ENCODE measurements around the gene TTC19.
"Not testable (repeated sequence)": the region's sequence is repeated elsewhere in the genome, so short reads cannot be mapped to it uniquely, and the experiment has no call there.

TTC19 gene

GRCh38 chr17:15971098-15971678 lies 28.4 kb upstream of the TTC19 start:
- DNase-seq = no peak
- in situ Hi-C loops (cut with HindIII; ENCODE audit: low pct_ligation_motif_present, low pct_unique_long_range_greater_than_20kb, low sequenced_read_pairs) = no loop called here

- in situ Hi-C loops (cut with HindIII; ENCODE audit: low pct_ligation_motif_present, low pct_unique_long_range_greater_than_20kb, low sequenced_read_pairs) = no loop called here
- DNase-seq = no peak
Measured at GRCh38 chr17:15971882-15972281, 27.7 kb upstream of the TTC19 start.

DNA sequence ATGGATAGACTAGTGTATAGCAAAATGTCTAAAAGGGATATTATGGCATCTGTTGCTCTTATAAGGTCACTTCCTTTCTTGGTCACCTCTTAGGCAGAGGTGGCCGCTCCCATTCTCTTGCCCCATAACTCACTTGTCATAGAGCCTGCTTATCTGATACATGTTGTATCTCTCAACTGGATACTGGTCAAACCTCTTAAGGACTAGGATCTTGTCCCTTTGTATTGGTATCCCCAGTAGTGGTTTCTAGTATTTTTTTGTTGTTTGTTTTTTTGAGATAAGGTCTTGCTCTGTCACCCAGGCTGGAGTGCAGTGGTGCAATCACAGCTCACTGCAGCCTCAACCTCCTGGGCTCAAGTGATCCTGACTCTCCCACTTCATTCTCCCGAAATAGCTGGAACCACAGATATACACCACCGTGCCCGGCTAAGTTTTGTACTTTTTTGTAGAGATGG lies 27.1 kb upstream of the TTC19 start:
- in situ Hi-C loops (cut with HindIII; ENCODE audit: low pct_ligation_motif_present, low pct_unique_long_range_greater_than_20kb, low sequenced_read_pairs) = no loop called here
- no peak for DNase-seq

GRCh38 chr17:15973016-15973415 lies 26.6 kb upstream of the TTC19 start:
- no peak for DNase-seq
- in situ Hi-C loops (cut with HindIII; ENCODE audit: low pct_ligation_motif_present, low pct_unique_long_range_greater_than_20kb, low sequenced_read_pairs) = no loop called here

GRCh38 chr17:15973834-15974233 lies 25.8 kb upstream of the TTC19 start:
- in situ Hi-C loops (cut with HindIII; ENCODE audit: low pct_ligation_motif_present, low pct_unique_long_range_greater_than_20kb, low sequenced_read_pairs) = no loop called here
- no peak for DNase-seq

DNA sequence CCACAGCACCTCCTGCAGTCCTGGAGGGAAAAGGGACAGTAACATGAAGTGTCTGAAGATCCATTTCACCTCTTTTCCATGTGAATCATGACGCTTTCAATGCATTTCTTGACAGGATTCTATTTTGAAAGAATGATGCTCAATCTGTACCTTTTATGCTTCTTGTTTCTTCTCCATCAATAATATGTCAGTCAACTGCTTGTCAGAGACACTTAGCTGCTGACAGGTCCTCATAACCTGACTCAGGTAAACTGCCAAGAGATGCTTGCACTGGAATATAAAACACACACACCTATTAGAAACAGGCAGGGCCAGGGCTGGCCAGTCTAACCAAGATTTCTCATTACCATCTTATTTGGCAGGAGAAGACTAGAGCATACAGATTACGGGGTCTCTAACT lies 21.7 kb upstream of the TTC19 start:
- DNase-seq = no peak
- in situ Hi-C loops (cut with HindIII; ENCODE audit: low pct_ligation_motif_present, low pct_unique_long_range_greater_than_20kb, low sequenced_read_pairs) = no loop called here

DNA sequence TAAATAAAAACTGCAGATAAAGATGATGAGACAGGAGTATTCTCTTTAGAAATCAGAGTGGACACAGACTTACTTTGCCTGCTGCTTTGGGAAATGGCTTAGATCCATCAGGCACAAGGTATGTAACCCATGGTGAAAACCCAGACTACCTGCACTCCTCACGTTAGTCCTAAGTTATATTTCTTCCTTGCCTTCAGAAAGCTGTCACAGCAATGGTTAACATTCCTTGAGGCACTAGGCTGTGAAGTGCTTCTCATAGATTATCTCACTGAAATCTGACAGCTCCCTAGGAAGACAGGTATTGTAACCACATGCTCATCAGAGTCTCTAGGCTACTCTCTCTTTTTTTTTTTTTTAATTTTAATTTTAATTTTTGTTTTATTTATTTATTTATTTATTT lies 21.0 kb upstream of the TTC19 start:
- DNase-seq = no peak
- in situ Hi-C loops (cut with HindIII; ENCODE audit: low pct_ligation_motif_present, low pct_unique_long_range_greater_than_20kb, low sequenced_read_pairs) = no loop called here

- DNase-seq; in situ Hi-C loops (cut with HindIII; ENCODE audit: low pct_ligation_motif_present, low pct_unique_long_range_greater_than_20kb, low sequenced_read_pairs): not testable (repeated sequence)
Measured at GRCh38 chr17:15979013-15979412, 20.6 kb upstream of the TTC19 start.

DNA sequence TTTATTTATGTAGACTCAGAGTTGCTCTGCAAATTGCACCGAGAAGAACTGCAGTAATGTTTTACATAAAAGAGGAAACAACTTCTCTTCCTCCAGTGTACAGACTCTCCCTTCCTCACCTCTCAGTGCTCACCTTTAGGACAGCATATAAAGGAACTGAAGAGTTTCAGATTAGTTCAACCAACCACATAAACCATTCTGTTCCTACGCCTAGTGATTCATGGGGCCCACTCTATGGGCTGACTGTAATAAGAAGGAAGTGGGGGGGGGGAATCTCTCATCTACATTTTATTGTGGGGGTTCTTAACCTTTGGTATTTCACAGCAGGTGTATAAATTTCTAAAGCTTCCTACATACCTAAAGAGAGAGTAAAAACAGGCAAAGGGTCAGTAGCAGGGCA lies 18.4 kb upstream of the TTC19 start:
- in situ Hi-C loops (cut with HindIII; ENCODE audit: low pct_ligation_motif_present, low pct_unique_long_range_greater_than_20kb, low sequenced_read_pairs) = no loop called here
- DNase-seq = no peak

DNA sequence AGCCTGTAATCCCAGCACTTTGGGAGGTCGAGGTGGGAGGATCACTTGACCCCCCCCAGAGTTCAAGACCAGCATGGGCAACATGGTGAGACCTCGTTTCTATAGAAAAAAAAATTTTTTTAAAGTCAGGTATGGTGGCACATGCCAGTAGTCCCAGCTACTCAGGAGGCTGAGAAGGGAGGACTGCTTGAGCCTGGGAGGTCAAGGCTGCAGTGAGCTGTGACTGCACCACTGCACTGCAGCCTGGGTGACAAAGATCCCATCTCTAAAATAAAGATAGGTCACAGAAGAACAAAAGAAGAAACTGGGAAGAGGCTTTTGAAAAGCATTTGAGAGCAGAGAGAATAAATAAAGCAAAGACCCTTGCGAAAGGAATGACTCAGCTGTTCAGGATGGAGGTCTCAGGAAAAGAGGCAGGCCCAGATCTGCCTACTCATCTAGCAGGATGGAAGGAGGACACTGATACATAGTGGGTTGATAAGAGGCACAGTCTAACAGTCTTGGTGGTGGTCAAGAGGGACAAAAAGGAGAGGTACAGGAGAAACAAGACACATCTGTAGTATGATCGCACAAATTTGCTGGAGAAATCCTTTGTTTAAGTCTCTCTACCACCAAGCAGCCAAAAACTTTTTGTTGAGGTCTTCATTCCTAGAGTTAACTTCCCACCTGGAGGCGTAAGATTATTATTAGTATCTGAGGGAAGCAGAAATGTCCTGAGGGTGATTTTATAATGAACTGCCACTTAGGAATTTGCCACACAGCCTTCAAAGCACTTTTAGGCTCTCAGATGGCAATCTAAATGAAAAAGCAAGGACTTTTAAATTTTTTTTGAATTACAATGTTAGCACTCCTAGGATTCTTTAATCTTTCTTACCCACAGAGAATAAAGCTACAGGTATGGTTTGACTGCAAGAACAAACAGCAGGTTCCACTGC lies 17.7 kb upstream of the TTC19 start:
- in situ Hi-C loops (cut with HindIII; ENCODE audit: low pct_ligation_motif_present, low pct_unique_long_range_greater_than_20kb, low sequenced_read_pairs) = no loop called here
- DNase-seq = no peak

- no peak for DNase-seq
- in situ Hi-C loops (cut with HindIII; ENCODE audit: low pct_ligation_motif_present, low pct_unique_long_range_greater_than_20kb, low sequenced_read_pairs) = no loop called here
Measured at GRCh38 chr17:15996322-15996721, 3.3 kb upstream of the TTC19 start.

- DNase-seq = no peak
- in situ Hi-C loops (cut with HindIII; ENCODE audit: low pct_ligation_motif_present, low pct_unique_long_range_greater_than_20kb, low sequenced_read_pairs) = no loop called here
Measured at GRCh38 chr17:15998031-15998562, 1.5 kb upstream of the TTC19 start.

- DNase-seq = peak; percentile 49
- in situ Hi-C loops (cut with HindIII; ENCODE audit: low pct_ligation_motif_present, low pct_unique_long_range_greater_than_20kb, low sequenced_read_pairs) = no loop called here
Measured at GRCh38 chr17:15999974-16000827, 577 bp downstream of the TTC19 start.

DNA sequence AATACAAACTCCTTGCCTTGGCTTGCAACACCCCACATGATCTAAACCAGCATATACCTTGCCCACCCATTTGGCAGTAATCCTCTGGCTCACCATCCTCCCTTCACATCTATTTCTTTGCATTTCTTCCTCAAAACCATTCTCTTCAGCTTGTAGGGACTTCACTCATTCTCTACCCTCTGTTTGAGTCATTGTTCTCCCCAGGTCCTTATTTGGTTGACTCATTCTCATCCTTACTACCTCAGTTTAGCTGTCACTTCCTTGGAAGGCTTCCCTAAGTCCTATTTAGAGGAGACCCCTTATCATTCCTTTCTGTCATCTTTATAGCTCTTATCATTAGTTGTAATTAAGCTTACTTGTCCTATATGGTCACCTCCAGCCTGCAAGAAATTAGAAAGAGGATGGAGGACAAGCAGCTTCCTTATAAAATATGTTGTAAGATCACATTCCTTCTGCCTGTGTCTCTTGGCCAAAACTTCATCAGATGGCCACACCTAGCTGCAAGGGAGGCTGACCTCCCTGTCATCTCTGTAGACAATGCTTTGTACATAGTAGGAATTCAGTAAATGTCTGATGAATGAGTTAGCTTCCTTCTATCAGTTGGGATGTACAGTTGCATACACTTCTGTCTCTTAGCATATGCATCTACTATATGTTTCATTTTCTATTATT lies 1.7 kb downstream of the TTC19 start:
- no peak for DNase-seq
- in situ Hi-C loops (cut with HindIII; ENCODE audit: low pct_ligation_motif_present, low pct_unique_long_range_greater_than_20kb, low sequenced_read_pairs) = no loop called here

DNA sequence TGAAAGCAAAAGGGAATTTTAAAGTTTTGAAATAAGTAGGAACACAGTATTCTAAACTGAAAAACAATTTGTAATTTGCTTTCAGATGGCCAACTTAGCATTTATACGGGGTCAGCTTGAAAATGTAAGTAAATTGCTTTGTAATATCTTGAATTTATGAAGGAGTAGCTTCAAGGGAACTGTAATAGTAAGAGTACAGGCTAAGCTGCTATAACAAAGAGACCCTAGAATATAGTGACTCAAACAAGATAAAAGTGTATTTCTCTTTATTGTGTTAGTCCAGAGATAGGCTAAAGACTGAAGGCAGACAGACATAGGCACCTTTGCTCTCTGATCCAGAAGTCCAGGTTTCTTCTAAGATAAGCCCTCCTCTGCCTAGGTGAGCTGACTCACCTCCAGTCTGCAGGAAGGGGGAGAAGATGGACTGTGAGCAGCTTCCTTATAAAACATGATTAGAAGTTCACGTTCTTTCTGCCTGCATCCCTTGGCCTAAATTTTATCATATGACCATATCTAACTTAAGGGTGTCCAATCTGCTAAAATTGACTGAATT lies 3.2 kb downstream of the TTC19 start:
- in situ Hi-C loops (cut with HindIII; ENCODE audit: low pct_ligation_motif_present, low pct_unique_long_range_greater_than_20kb, low sequenced_read_pairs) = no loop called here
- no peak for DNase-seq

DNA sequence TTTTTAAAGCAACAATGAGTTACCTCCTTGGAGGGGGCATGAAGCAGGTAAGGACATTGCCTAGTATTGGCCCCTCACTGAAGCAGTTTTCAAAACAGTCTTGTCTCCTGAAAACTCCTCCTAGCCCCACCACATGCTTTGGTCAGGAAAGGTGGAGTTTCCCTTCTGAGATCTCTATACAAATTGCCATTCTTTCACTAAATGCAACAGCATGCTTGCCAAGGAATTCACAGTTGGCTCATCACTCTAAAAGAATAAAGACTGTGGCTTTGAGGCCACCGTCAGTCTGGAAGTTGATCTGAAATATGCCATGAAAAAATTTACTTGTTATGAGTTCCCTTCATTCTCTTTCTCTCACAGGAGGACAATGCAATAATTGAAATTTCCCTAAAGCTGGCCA lies 4.2 kb downstream of the TTC19 start:
- in situ Hi-C loops (cut with HindIII; ENCODE audit: low pct_ligation_motif_present, low pct_unique_long_range_greater_than_20kb, low sequenced_read_pairs) = no loop called here
- no peak for DNase-seq

GRCh38 chr17:16005636-16006035 lies 6.0 kb downstream of the TTC19 start:
- in situ Hi-C loops (cut with HindIII; ENCODE audit: low pct_ligation_motif_present, low pct_unique_long_range_greater_than_20kb, low sequenced_read_pairs) = no loop called here

GRCh38 chr17:16007439-16007838 lies 7.8 kb downstream of the TTC19 start:
- DNase-seq = no peak
- in situ Hi-C loops (cut with HindIII; ENCODE audit: low pct_ligation_motif_present, low pct_unique_long_range_greater_than_20kb, low sequenced_read_pairs) = no loop called here

More at GRCh38 chr17:16005636-16006035, 6.0 kb downstream of the TTC19 start:
- no peak for DNase-seq

Data from ACHN (cell line).